Right atrium auricular region (tissue), 2 donors: Measurements from ENCODE around the gene RPL36. TPM values are rescaled to one million over a fixed set of nuclear protein-coding genes. Genes with fewer than 3 reads are reported as not detected.

Experiments
- DNase-seq: peaks from one replicate; pipeline ENCODE4 v3.0.0-alpha.2; 2019; ENCODE audit warnings: low spot score
- H3K27ac ChIP-seq, 2 donors: fragments of 200-600 bp; sonication (generic); 1 replicate in 1 of 2; 2 replicates in 1 of 2; pipeline ENCODE4 v1.5.1; 2016 to 2019
- H3K27me3 ChIP-seq, 2 donors: fragments of 200-600 bp; sonication (generic); one replicate each; pipeline versions ENCODE4 v1.5.1 to v1.6.0; 2017 to 2019
- H3K36me3 ChIP-seq: fragments of 200-600 bp; sonication (generic); one replicate; pipeline ENCODE4 v1.5.1; 2016
- H3K4me1 ChIP-seq, 2 donors: fragments of 200-600 bp; sonication (generic); one replicate each; pipeline versions ENCODE4 v1.5.1 to v1.6.0; 2017 to 2019
- H3K4me3 ChIP-seq, 2 donors: fragments of 200-600 bp; sonication (generic); 1 replicate in 1 of 2; 2 replicates in 1 of 2; pipeline ENCODE4 v1.5.1; 2017 to 2019; ENCODE audit warnings: mild to moderate bottlenecking in 1 of 2, moderate library complexity in 1 of 2
- H3K9me3 ChIP-seq, 2 donors: fragments of 200-600 bp; sonication (generic); one replicate each; pipeline ENCODE4 v1.5.1; 2019
- CTCF ChIP-seq, 2 donors: fragments of 200-600 bp; sonication (generic); IDR thresholded peaks; one replicate each; pipeline ENCODE4 v1.5.1; 2019; ENCODE audit warnings: antibody characterized with exemption in 2 of 2
- total RNA-seq, 2 donors: library from RNA; depleted of rRNA; stranded (reverse); fragments of >200 nt; gene quantifications; one replicate each; pipeline ENCODE4 v1.1.0, GENCODE V29; 2016

Gene RPL36
- total RNA-seq, 2 donors from 2014 or later = 222 to 483 TPM

GRCh38 chr19:5645409-5645808 is 44.7 kb upstream of the RPL36 start:
- Histone ChIP-seq H3K27me3 (no peaks in the 10 kb centered on the region), H3K9me3 (no peaks in the 10 kb centered on the region), H3K27ac (no peak overlapping the region), H3K36me3 (peaks cover 74% of the 10 kb centered on the region), H3K4me3 (no peak overlapping the region), H3K4me1 (peaks cover 0 to 4% of the 10 kb centered on the region in 2 donors)
- DNase-seq = no peak
- no peak for TF ChIP-seq CTCF (IDR thresholded peaks at IDR 0.05)

GRCh38 chr19:5646703-5647102 is 43.4 kb upstream of the RPL36 start:
- no peaks in the 10 kb centered on the region for H3K4me1 ChIP-seq
- H3K36me3 ChIP-seq = peaks cover 83% of the 10 kb centered on the region
- no peaks in the 10 kb centered on the region for H3K9me3 ChIP-seq
- DNase-seq = no peak
- no peaks in the 10 kb centered on the region for H3K27me3 ChIP-seq
- no peak for TF ChIP-seq CTCF (IDR thresholded peaks at IDR 0.05)
- no peak overlapping the region for H3K4me3 ChIP-seq
- H3K27ac ChIP-seq = no peak overlapping the region

- no peak for TF ChIP-seq CTCF (IDR thresholded peaks at IDR 0.05)
- H3K27ac ChIP-seq = no peak overlapping the region
- no peak for DNase-seq
- H3K27me3 ChIP-seq = no peaks in the 10 kb centered on the region
- peaks cover 86% of the 10 kb centered on the region for H3K36me3 ChIP-seq
- no peaks in the 10 kb centered on the region for H3K9me3 ChIP-seq
- H3K4me1 ChIP-seq = no peaks in the 10 kb centered on the region
- no peak overlapping the region for H3K4me3 ChIP-seq
These were observed 41.6 kb upstream of the RPL36 start for GRCh38 chr19:5648464-5648863.

GRCh38 chr19:5651361-5651760 is 38.7 kb upstream of the RPL36 start:
- Histone ChIP-seq H3K36me3 (peaks cover 92% of the 10 kb centered on the region), H3K4me3 (no peak overlapping the region), H3K27ac (no peak overlapping the region), H3K27me3 (no peaks in the 10 kb centered on the region), H3K9me3 (no peaks in the 10 kb centered on the region), H3K4me1 (no peaks in the 10 kb centered on the region)
- no peak for TF ChIP-seq CTCF (IDR thresholded peaks at IDR 0.05)
- DNase-seq = no peak

- Histone ChIP-seq H3K27me3 (no peaks in the 10 kb centered on the region), H3K9me3 (no peaks in the 10 kb centered on the region), H3K4me1 (no peaks in the 10 kb centered on the region), H3K4me3 (no peak overlapping the region), H3K36me3 (peaks cover 92% of the 10 kb centered on the region), H3K27ac (no peak overlapping the region)
- no peak for TF ChIP-seq CTCF (IDR thresholded peaks at IDR 0.05)
- no peak for DNase-seq
These were observed 37.8 kb upstream of the RPL36 start for GRCh38 chr19:5652261-5652660.

GRCh38 chr19:5654931-5655330 is 35.2 kb upstream of the RPL36 start:
- H3K27ac ChIP-seq = no peak overlapping the region
- DNase-seq = no peak
- H3K27me3 ChIP-seq = no peaks in the 10 kb centered on the region
- H3K36me3 ChIP-seq = peaks cover 100% of the 10 kb centered on the region
- no peak for TF ChIP-seq CTCF (IDR thresholded peaks at IDR 0.05)
- H3K9me3 ChIP-seq = no peaks in the 10 kb centered on the region
- no peak overlapping the region for H3K4me3 ChIP-seq
- H3K4me1 ChIP-seq = no peaks in the 10 kb centered on the region
